Measurements from ENCODE around the gene KIF26B.

DNA sequence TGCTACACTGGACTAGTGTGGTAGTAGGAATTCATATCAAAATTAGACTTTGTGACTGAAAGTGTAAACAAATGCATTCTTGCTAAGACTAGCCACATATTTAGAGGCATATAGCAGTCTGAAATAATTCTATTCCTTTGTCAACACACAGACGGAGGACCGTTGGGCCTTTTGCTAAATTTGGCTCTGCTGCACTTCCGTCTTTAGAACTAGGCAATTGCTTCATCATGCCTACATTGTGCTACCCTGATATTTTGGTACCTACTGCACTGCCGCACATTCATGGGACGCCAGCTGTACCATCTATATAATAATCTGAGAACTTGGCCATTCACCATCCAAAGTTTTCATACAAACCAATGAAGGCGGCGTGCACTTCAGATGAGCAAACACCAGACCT, 346.8 kb downstream of the KIF26B start:
- TF ChIP-seq CTCF (IDR thresholded peaks at IDR 0.05 in 2 of 3, conservative IDR thresholded peaks at IDR 0.05 in 1 of 3; ENCODE audit: control insufficient read depth in 2 of 3, extremely low read depth in 1 of 3, insufficient read depth in 1 of 3, low read depth in 3 of 3, low read length in 3 of 3) (no peak), SMC3 (IDR thresholded peaks at IDR 0.05; ENCODE audit: borderline replicate concordance, low read length) (no peak), POLR2A (IDR thresholded peaks at IDR 0.05; ENCODE audit: low read depth, low read length) (no peak), CEBPB (IDR thresholded peaks at IDR 0.05; ENCODE audit: borderline replicate concordance in 1 of 2, low read depth in 2 of 2, low read length in 2 of 2) (no peak), FOS (IDR thresholded peaks at IDR 0.05; ENCODE audit: borderline replicate concordance, extremely low read depth, insufficient read length) (no peak), CREB1 (IDR thresholded peaks at IDR 0.05; ENCODE audit: low read depth) (no peak), SRF (IDR thresholded peaks at IDR 0.05; ENCODE audit: low read depth in 2 of 2, low read length in 2 of 2) (no peak)
- TF ChIP-seq, protein P1, sequence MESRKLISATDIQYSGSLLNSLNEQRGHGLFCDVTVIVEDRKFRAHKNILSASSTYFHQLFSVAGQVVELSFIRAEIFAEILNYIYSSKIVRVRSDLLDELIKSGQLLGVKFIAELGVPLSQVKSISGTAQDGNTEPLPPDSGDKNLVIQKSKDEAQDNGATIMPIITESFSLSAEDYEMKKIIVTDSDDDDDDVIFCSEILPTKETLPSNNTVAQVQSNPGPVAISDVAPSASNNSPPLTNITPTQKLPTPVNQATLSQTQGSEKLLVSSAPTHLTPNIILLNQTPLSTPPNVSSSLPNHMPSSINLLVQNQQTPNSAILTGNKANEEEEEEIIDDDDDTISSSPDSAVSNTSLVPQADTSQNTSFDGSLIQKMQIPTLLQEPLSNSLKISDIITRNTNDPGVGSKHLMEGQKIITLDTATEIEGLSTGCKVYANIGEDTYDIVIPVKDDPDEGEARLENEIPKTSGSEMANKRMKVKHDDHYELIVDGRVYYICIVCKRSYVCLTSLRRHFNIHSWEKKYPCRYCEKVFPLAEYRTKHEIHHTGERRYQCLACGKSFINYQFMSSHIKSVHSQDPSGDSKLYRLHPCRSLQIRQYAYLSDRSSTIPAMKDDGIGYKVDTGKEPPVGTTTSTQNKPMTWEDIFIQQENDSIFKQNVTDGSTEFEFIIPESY (IDR thresholded peaks at IDR 0.05), result no peak
